ENCODE measurements around the gene MTA2. TPM values are rescaled to one million over a fixed set of nuclear protein-coding genes. Genes with fewer than 3 reads are reported as not detected.

MTA2 gene
- total and polyA plus RNA-seq, 10 of the 15 experiments (the other 5 are each of a cell fraction or from before 2014, with no cell fraction given) = 6.7 to 201 (median 113) TPM

DNA sequence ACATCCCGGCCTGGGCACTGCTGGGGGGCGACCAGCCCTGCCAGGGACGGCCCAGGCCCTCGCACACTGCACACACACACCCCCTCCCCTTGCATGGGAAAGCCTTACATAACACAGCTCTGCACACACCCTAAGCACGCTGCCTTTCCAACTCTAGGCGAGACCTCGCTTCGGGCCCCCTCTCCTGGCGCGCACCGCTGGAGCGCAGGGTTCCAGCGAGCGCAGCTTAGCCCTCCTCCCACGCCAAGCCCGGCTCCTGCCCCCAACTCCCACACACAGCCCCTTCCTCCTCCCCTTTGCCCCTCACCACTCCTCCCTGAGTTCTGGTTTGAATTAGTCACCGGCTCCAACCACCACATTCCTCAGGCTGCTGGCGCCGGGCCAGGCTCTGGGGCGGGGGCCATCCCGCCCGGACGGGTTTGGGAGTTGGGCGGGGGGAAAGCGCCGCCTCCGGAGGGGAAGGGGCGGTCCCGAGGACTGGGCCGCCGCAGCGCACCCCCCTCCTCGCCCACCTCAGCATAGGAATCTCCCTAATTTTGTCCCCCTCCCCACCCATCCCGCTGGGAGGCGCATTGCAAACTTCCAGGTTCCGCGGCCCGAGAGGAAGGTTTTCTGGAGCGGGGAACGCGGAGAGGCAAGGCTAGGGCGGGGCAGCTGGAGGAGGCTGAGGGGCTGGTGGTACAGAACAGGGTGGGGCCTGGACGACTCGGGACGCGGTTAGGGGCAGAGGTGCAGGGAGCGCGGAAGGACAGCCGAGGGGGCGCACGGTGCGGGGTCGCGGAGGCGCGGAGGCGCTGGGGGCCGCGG is 56.0 kb downstream of the MTA2 start:
- FAIRE-seq (no peak), DNase-seq (ENCODE audit: low read depth, low spot score) (no peak), ATAC-seq (peak; percentile 42)
- Histone ChIP-seq H3K9ac (ENCODE audit: control insufficient read depth, insufficient read depth, low read length) (peak overlapping the region; percentile 42), H2AFZ (ENCODE audit: control insufficient read depth, low read depth, low read length) (peak overlapping the region; percentile 15), H3K27me3 (replicated peaks in 1 of 2; ENCODE audit: control insufficient read depth in 2 of 2, insufficient read depth in 2 of 2, low read length in 1 of 2) (no peaks in the 10 kb centered on the region; a peak in 2 of 4 replicates), H3K36me3 (ENCODE audit: control insufficient read depth in 2 of 2, insufficient read depth in 2 of 2, low read length in 1 of 2) (no peaks in the 10 kb centered on the region), H3K27ac (ENCODE audit: control insufficient read depth, insufficient read depth) (peak overlapping the region; percentile 65), H3K4me1 (ENCODE audit: control insufficient read depth, insufficient read depth, low read length) (peaks cover 57% of the 10 kb centered on the region), H3K4me2 (ENCODE audit: control insufficient read depth, insufficient read depth) (peak overlapping the region; percentile 97), H3K79me2 (ENCODE audit: control insufficient read depth, insufficient read depth, low read length) (peaks cover 48% of the 10 kb centered on the region), H3K4me3 (peak overlapping the region; percentile 84), H4K20me1 (ENCODE audit: control insufficient read depth, insufficient read depth) (no peaks in the 10 kb centered on the region; the same call in 1 of the 2 replicates), H3K9me3 (replicated peaks; ENCODE audit: control insufficient read depth, insufficient read depth, low read length) (no peaks in the 10 kb centered on the region)
- TSS peak; percentile 48 for BruUV-seq (replicated peaks)
- SMC1A ChIA-PET (ENCODE audit: uncharacterized antibody, unreplicated experiment) = interaction anchor here (2.0 to 7.0 kb wide), 3 partner anchors 10 to 120 kb away, joined by 5 to 212 read pairs (median 116); no protein-coding TSS in a partner anchor
- intact Hi-C loops (cut with micrococcal nuclease; ENCODE audit: unreplicated experiment) (no loop called here), in situ Hi-C loops (cut with MboI) (no loop called here)
- 1% methylated on average over 21 of the region's 59 CpGs for WGBS (ENCODE audit: insufficient coverage, insufficient replicate concordance, low lambda C conversion rate, missing lambda C conversion rate)
- POLR2A ChIA-PET = interaction anchor here (0.5 to 10.3 kb wide), 5 partner anchors 10 to 320 kb away, joined by 4 to 188 read pairs (median 6); partner anchors contain the start of gene EEF1G
- RAD21 ChIA-PET (ENCODE audit: unreplicated experiment) = interaction anchor here (0.5 to 9.1 kb wide), 5 partner anchors 10 to 312 kb away, joined by 3 to 313 read pairs (median 41); partner anchors contain the start of gene TUT1
- CTCF ChIA-PET = interaction anchor here (0.7 to 9.0 kb wide), 9 partner anchors 8 to 164 kb away, joined by 3 to 280 read pairs (median 5); partner anchors contain the start of genes SCGB1A1 and TUT1
- TF ChIP-seq SREBF1 (IDR thresholded peaks at IDR 0.05; ENCODE audit: low read length) = no peak
- TF ChIP-seq RCOR1 (conservative IDR thresholded peaks at IDR 0.05; ENCODE audit: low read depth, low read length) = no peak
- TF ChIP-seq, protein P1, sequence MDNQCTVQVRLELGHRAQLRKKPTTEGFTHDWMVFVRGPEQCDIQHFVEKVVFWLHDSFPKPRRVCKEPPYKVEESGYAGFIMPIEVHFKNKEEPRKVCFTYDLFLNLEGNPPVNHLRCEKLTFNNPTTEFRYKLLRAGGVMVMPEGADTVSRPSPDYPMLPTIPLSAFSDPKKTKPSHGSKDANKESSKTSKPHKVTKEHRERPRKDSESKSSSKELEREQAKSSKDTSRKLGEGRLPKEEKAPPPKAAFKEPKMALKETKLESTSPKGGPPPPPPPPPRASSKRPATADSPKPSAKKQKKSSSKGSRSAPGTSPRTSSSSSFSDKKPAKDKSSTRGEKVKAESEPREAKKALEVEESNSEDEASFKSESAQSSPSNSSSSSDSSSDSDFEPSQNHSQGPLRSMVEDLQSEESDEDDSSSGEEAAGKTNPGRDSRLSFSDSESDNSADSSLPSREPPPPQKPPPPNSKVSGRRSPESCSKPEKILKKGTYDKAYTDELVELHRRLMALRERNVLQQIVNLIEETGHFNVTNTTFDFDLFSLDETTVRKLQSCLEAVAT (IDR thresholded peaks at IDR 0.05) = 0 out of 2 replicates have a peak, but pooled peaks have one; percentile 20
- 0 out of 2 replicates have a peak, but pooled peaks have one; percentile 37 for TF ChIP-seq ATF7 (IDR thresholded peaks at IDR 0.05; ENCODE audit: low read depth)
- TF ChIP-seq ZNF384 (IDR thresholded peaks at IDR 0.05; ENCODE audit: borderline replicate concordance, low read depth, low read length) = no peak
- TF ChIP-seq TCF3 (IDR thresholded peaks at IDR 0.05; ENCODE audit: borderline replicate concordance, insufficient read depth, low read depth, low read length) = no peak
- 0 out of 4 replicates have a peak, but pooled peaks of 1 of the 2 experiments have one; percentile 1 for TF ChIP-seq BHLHE40 (IDR thresholded peaks at IDR 0.05; ENCODE audit: borderline replicate concordance in 1 of 2, low read depth in 2 of 2, low read length in 1 of 2)
- peak; percentile 10; the same call in 1 of the 2 replicates for TF ChIP-seq SMC3 (IDR thresholded peaks at IDR 0.05; ENCODE audit: borderline replicate concordance, low read length)
- no peak for TF ChIP-seq EZH2 (IDR thresholded peaks at IDR 0.05; ENCODE audit: borderline replicate concordance, control insufficient read depth, low read depth, low read length)
- TF ChIP-seq HDAC6 (IDR thresholded peaks at IDR 0.05; ENCODE audit: unreplicated experiment) = no peak
- 0 out of 2 replicates have a peak, but pooled peaks have one; percentile 22 for TF ChIP-seq DPF2 (IDR thresholded peaks at IDR 0.05)
- no peak for TF ChIP-seq FOXK2 (IDR thresholded peaks at IDR 0.05)
- peak; percentile 57 for TF ChIP-seq SMAD1 (IDR thresholded peaks at IDR 0.05; ENCODE audit: low read depth, partially characterized antibody)
- TF ChIP-seq, protein P2, sequence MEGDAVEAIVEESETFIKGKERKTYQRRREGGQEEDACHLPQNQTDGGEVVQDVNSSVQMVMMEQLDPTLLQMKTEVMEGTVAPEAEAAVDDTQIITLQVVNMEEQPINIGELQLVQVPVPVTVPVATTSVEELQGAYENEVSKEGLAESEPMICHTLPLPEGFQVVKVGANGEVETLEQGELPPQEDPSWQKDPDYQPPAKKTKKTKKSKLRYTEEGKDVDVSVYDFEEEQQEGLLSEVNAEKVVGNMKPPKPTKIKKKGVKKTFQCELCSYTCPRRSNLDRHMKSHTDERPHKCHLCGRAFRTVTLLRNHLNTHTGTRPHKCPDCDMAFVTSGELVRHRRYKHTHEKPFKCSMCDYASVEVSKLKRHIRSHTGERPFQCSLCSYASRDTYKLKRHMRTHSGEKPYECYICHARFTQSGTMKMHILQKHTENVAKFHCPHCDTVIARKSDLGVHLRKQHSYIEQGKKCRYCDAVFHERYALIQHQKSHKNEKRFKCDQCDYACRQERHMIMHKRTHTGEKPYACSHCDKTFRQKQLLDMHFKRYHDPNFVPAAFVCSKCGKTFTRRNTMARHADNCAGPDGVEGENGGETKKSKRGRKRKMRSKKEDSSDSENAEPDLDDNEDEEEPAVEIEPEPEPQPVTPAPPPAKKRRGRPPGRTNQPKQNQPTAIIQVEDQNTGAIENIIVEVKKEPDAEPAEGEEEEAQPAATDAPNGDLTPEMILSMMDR (IDR thresholded peaks at IDR 0.05 in 2 of 3, conservative IDR thresholded peaks at IDR 0.05 in 1 of 3; ENCODE audit: control insufficient read depth in 2 of 3, extremely low read depth in 1 of 3, insufficient read depth in 1 of 3, low read depth in 3 of 3, low read length in 3 of 3) = peak in 1 of 3 experiments; percentile 2; a peak in 1 of 6 replicates
- TF ChIP-seq EGR1 (IDR thresholded peaks at IDR 0.05; ENCODE audit: borderline replicate concordance in 1 of 2, low read depth in 2 of 2, low read length in 2 of 2) = peak in 1 of 2 experiments; percentile 33; a peak in 1 of 3 replicates
- no peak for TF ChIP-seq YBX1 (IDR thresholded peaks at IDR 0.05)
- no peak for TF ChIP-seq ESRRA (IDR thresholded peaks at IDR 0.05; ENCODE audit: low read length)
- TF ChIP-seq FOS (IDR thresholded peaks at IDR 0.05; ENCODE audit: borderline replicate concordance, extremely low read depth, insufficient read length) = no peak
- peak; percentile 61 for TF ChIP-seq SUZ12 (IDR thresholded peaks at IDR 0.05; ENCODE audit: unreplicated experiment)

All from GM12878 (cell line).